A549 (cell line): ENCODE data around the gene NKD1. TPM values are rescaled to one million over a fixed set of nuclear protein-coding genes. Genes with fewer than 3 reads are reported as not detected.

Experiments used
- ATAC-seq, 2 experiments: fragments of 200-7000 bp in 1 of 2; fragments of >200 bp in 1 of 2; cut with Nextera tagmentation in 1 of 2; cut with Tn5 transposase in 1 of 2; 3 replicates each; pipeline versions ENCODE4 v1.8.0 to v1.9.1; 2018 to 2020; ENCODE audit warnings: mild to moderate bottlenecking in 1 of 2, moderate library complexity in 1 of 2
- CTCF ChIA-PET: fragments of 300-600 bp; sonication (Branson Sonifier 250); formaldehyde crosslinking; extraction: SDS; loops from one replicate; lab custom pipeline; 2021; ENCODE audit warnings: antibody characterized with exemption, inconsistent platforms; lab: Yijun Ruan, JAX
- POLR2A ChIA-PET: fragments of 350-600 bp; formaldehyde crosslinking; extraction: SDS; loops from one replicate; lab custom pipeline; 2021; ENCODE audit warnings: antibody characterized with exemption, inconsistent platforms; lab: Yijun Ruan, JAX
- DNase-seq, 2 experiments: peaks; one replicate each; pipeline versions ENCODE4 v3.0.0 to v3.0.0-alpha.2; 2011 to 2016; ENCODE audit warnings: low read depth in 1 of 2, low spot score in 1 of 2
- FAIRE-seq: peaks from 2 replicates; lab custom pipeline; 2011; peaks lifted over from hg19 to GRCh38; lab: Jason Lieb, UNC
- H3K27ac ChIP-seq, 2 experiments: fragments of >200 bp; sonication (Bioruptor Twin); formaldehyde crosslinking; 3 replicates each; pipeline ENCODE4 v1.5.1; 2016 to 2017
- H3K4me1 ChIP-seq: fragments of >200 bp; sonication (Bioruptor Twin); formaldehyde crosslinking; 3 replicates; pipeline ENCODE4 v1.6.1; 2016
- H3K4me2 ChIP-seq: fragments of >200 bp; sonication (Bioruptor Twin); formaldehyde crosslinking; 3 replicates; pipeline ENCODE4 v1.6.1; 2016
- H3K4me3 ChIP-seq: fragments of >200 bp; sonication (Bioruptor Twin); formaldehyde crosslinking; 3 replicates; pipeline ENCODE4 v1.5.1; 2016
- H3K9me3 ChIP-seq: fragments of >200 bp; sonication (Bioruptor Twin); formaldehyde crosslinking; 3 replicates; pipeline ENCODE4 v1.6.1; 2016
- CBX8 ChIP-seq: fragments of 200-600 bp; sonication (generic); IDR thresholded peaks from 2 replicates; pipeline ENCODE4 v1.6.1; 2016
- CEBPB ChIP-seq, 2 experiments: fragments of >200 bp in 1 of 2; sonication (Bioruptor Twin) in 1 of 2; formaldehyde crosslinking in 1 of 2; IDR thresholded peaks; 2 replicates each; pipeline ENCODE4 v1.6.1; 2012 to 2016
- E2F6 ChIP-seq: IDR thresholded peaks from 2 replicates; pipeline ENCODE4 v1.6.1; 2012; ENCODE audit warnings: low read depth, borderline replicate concordance
- ESRRA ChIP-seq: fragments of 150-350 bp; IDR thresholded peaks from 2 replicates; pipeline ENCODE4 v1.6.1; 2014; ENCODE audit warnings: mild to moderate bottlenecking, low read length, borderline replicate concordance
- FOSL2 ChIP-seq, 2 experiments: fragments of 450-650 bp in 1 of 2; fragments of >200 bp in 1 of 2; sonication (Bioruptor Twin) in 1 of 2; formaldehyde crosslinking; IDR thresholded peaks; 2 replicates each; pipeline versions ENCODE4 v1.5.0 to v1.6.1; 2016 to 2020; ENCODE audit warnings: mild to moderate bottlenecking in 1 of 2, moderate library complexity in 1 of 2
- FOXS1 ChIP-seq: fragments of 250-450 bp; sonication (Bioruptor Pico); IDR thresholded peaks from 2 replicates; pipeline ENCODE4 v1.5.0; 2020; ENCODE audit warnings: mild to moderate bottlenecking, moderate library complexity
- GATA3 ChIP-seq: IDR thresholded peaks from 2 replicates; pipeline ENCODE4 v1.6.1; 2012; ENCODE audit warnings: borderline replicate concordance
- HES2 ChIP-seq: fragments of >200 bp; sonication (Bioruptor Twin); formaldehyde crosslinking; IDR thresholded peaks from 2 replicates; pipeline ENCODE4 v1.6.1; 2016
- HOXA7 ChIP-seq: fragments of 250-450 bp; sonication (Bioruptor Pico); IDR thresholded peaks from 2 replicates; pipeline ENCODE4 v1.5.0; 2020; ENCODE audit warnings: mild to moderate bottlenecking, moderate library complexity
- KDM1A ChIP-seq: fragments of 200-600 bp; sonication (generic); IDR thresholded peaks from 2 replicates; pipeline ENCODE4 v1.6.1; 2016; ENCODE audit warnings: low read depth, mild to moderate bottlenecking
- KDM5A ChIP-seq: fragments of 200-600 bp; sonication (generic); IDR thresholded peaks from 2 replicates; pipeline ENCODE4 v1.6.1; 2016; ENCODE audit warnings: antibody characterized with exemption, mild to moderate bottlenecking
- MAFK ChIP-seq: fragments of 450-650 bp; IDR thresholded peaks from 2 replicates; pipeline ENCODE4 v1.6.1; 2014; ENCODE audit not compliant: partially characterized antibody
- NR3C1 ChIP-seq: fragments of >200 bp; sonication (Bioruptor Twin); formaldehyde crosslinking; IDR thresholded peaks from 3 replicates; pipeline ENCODE4 v1.6.1; 2017
- POLR2AphosphoS2 ChIP-seq: conservative IDR thresholded peaks from 2 replicates; pipeline ENCODE4 v1.6.1; 2012; ENCODE audit warnings: low read length, improper control_type of control experiment, inconsistent platforms
- RARB ChIP-seq: fragments of 250-450 bp; sonication (Bioruptor Pico); IDR thresholded peaks from 2 replicates; pipeline ENCODE4 v1.8.0; 2021; ENCODE audit warnings: mild to moderate bottlenecking, moderate library complexity
- RCOR1 ChIP-seq: fragments of 150-350 bp; IDR thresholded peaks from 2 replicates; pipeline ENCODE4 v1.6.1; 2014; ENCODE audit warnings: antibody characterized with exemption, low read length, low read depth
- RFX5 ChIP-seq: fragments of 450-650 bp; IDR thresholded peaks from 2 replicates; pipeline ENCODE4 v1.7.1; 2014; ENCODE audit warnings: antibody characterized with exemption, mild to moderate bottlenecking, moderate library complexity
- SMC3 ChIP-seq: fragments of >200 bp; sonication (Bioruptor Twin); formaldehyde crosslinking; IDR thresholded peaks from 3 replicates; pipeline ENCODE4 v1.6.1; 2018; ENCODE audit warnings: inconsistent platforms
- SREBF2 ChIP-seq: fragments of 450-650 bp; IDR thresholded peaks from 2 replicates; pipeline ENCODE4 v1.6.1; 2014; ENCODE audit warnings: mild to moderate bottlenecking, moderate library complexity
- ZC3H11A ChIP-seq: fragments of 450-650 bp; IDR thresholded peaks from 2 replicates; pipeline ENCODE4 v1.6.1; 2014; ENCODE audit warnings: antibody characterized with exemption, mild to moderate bottlenecking
- ZSCAN20 ChIP-seq: fragments of 250-450 bp; sonication (Bioruptor Pico); IDR thresholded peaks from 2 replicates; pipeline ENCODE4 v1.8.0; 2022; ENCODE audit warnings: mild to moderate bottlenecking, moderate library complexity
- WGBS: methylation state at CpG from one replicate; pipeline ENCODE4 v1.1.6; 2017; ENCODE audit errors: missing lambda C conversion rate; 5-methylcytosine and 5-hydroxymethylcytosine counted together
- polyA plus RNA-seq, 4 experiments: library from polyadenylated mRNA; depleted of rRNA in 3 of 4; stranded (reverse); fragments of >200 nt; fragmentation: RNase III in 1 of 4; extraction: RNeasy Plus Mini Kit Qiagen cat#74134 plus additional on column Dnase treatment in 1 of 4; gene quantifications; 2 replicates in 3 of 4; 3 replicates in 1 of 4; pipeline ENCODE4 v1.2.3, GENCODE V29; 2011 to 2017
- TF ChIP-seq, protein P1 (sequence below): fragments of 450-650 bp; IDR thresholded peaks from 2 replicates; pipeline ENCODE4 v1.6.1; 2014; ENCODE audit warnings: antibody characterized with exemption
- TF ChIP-seq, protein P2 (sequence below): fragments of 250-450 bp; sonication (Bioruptor Pico); IDR thresholded peaks from 2 replicates; pipeline ENCODE4 v1.5.0; 2021; ENCODE audit warnings: mild to moderate bottlenecking, moderate library complexity, borderline replicate concordance

NKD1 gene
- polyA plus RNA-seq, 2 of the 4 experiments (the other 2 are of a cell fraction) = 0.10 to 0.19 TPM

- ATAC-seq = no peak
- Histone ChIP-seq H3K4me3 (no peak overlapping the region), H3K4me1 (no peaks in the 10 kb centered on the region)
- TF ChIP-seq GATA3 (no peak), KDM1A (no peak), CBX8 (no peak), KDM5A (no peak), ZC3H11A (no peak), CEBPB (IDR thresholded peaks at IDR 0.05) (no peak), HES2 (no peak), ESRRA (no peak), MAFK (no peak), FOXS1 (CRISPR knock-in tag) (no peak), POLR2AphosphoS2 (no peak), FOSL2 (IDR thresholded peaks at IDR 0.05) (no peak), FOSL2 (CRISPR knock-in tag; IDR thresholded peaks at IDR 0.05) (no peak)
- TF ChIP-seq, all 56 proteins: peak for 0
- CTCF ChIA-PET = interaction anchor here (1.1 kb wide), 1 partner anchor 11 kb away, joined by 3 read pairs; no protein-coding TSS in a partner anchor
- FAIRE-seq (no peak), DNase-seq (no peak)
- 27% methylated on average over 2 of the region's 2 CpGs for WGBS
- POLR2A ChIA-PET = no interaction called here
- Histone ChIP-seq H3K4me2 (no peak overlapping the region), H3K9me3 (no peaks in the 10 kb centered on the region), H3K27ac (no peak overlapping the region)
Observed at GRCh38 chr16:50588276-50588675, 40.1 kb downstream of the NKD1 start.

- ATAC-seq = no peak
- CTCF ChIA-PET = no interaction called here
Observed at GRCh38 chr16:50591209-50591608, 43.0 kb downstream of the NKD1 start.

More at GRCh38 chr16:50591209-50591608, 43.0 kb downstream of the NKD1 start:
- no peak for FAIRE-seq
- no peak for DNase-seq
- Histone ChIP-seq H3K4me2 (no peak overlapping the region), H3K9me3 (no peaks in the 10 kb centered on the region), H3K27ac (no peak overlapping the region), H3K4me3 (no peak overlapping the region), H3K4me1 (no peaks in the 10 kb centered on the region)
- TF ChIP-seq SREBF2 = no peak
- TF ChIP-seq HES2 = no peak
- TF ChIP-seq ZSCAN20 (CRISPR knock-in tag) = no peak
- TF ChIP-seq NR3C1 = no peak
- TF ChIP-seq KDM5A = no peak
- TF ChIP-seq E2F6 = no peak
- no peak for TF ChIP-seq RARB
- TF ChIP-seq ESRRA = no peak
- TF ChIP-seq, protein P1, sequence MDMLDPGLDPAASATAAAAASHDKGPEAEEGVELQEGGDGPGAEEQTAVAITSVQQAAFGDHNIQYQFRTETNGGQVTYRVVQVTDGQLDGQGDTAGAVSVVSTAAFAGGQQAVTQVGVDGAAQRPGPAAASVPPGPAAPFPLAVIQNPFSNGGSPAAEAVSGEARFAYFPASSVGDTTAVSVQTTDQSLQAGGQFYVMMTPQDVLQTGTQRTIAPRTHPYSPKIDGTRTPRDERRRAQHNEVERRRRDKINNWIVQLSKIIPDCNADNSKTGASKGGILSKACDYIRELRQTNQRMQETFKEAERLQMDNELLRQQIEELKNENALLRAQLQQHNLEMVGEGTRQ = no peak
- no peak for TF ChIP-seq HOXA7 (CRISPR knock-in tag)
- TF ChIP-seq RCOR1 = no peak
- no peak for TF ChIP-seq SMC3
- TF ChIP-seq, protein P2, sequence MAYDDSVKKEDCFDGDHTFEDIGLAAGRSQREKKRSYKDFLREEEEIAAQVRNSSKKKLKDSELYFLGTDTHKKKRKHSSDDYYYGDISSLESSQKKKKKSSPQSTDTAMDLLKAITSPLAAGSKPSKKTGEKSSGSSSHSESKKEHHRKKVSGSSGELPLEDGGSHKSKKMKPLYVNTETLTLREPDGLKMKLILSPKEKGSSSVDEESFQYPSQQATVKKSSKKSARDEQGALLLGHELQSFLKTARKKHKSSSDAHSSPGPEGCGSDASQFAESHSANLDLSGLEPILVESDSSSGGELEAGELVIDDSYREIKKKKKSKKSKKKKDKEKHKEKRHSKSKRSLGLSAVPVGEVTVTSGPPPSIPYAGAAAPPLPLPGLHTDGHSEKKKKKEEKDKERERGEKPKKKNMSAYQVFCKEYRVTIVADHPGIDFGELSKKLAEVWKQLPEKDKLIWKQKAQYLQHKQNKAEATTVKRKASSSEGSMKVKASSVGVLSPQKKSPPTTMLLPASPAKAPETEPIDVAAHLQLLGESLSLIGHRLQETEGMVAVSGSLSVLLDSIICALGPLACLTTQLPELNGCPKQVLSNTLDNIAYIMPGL (CRISPR knock-in tag) = no peak
- TF ChIP-seq RFX5 = no peak
- WGBS = 78% methylated on average over 6 of the region's 6 CpGs
- POLR2A ChIA-PET = no interaction called here
